ENCODE data around the gene CCNE1.
"Not testable (repeated sequence)": the region's sequence is repeated elsewhere in the genome, so short reads cannot be mapped to it uniquely, and the experiment has no call there.

Gene CCNE1

GRCh38 chr19:29803951-29804350 is 7.8 kb upstream of the CCNE1 start:
- H3K9me3 ChIP-seq (ENCODE audit: control insufficient read depth, insufficient read depth, low read depth, low read length); H3K4me1 ChIP-seq (ENCODE audit: control insufficient read depth, insufficient read depth, low read length); H3K4me3 ChIP-seq (ENCODE audit: low read depth, low read length); H3K36me3 ChIP-seq (ENCODE audit: control insufficient read depth in 2 of 2, insufficient read depth in 1 of 2, low read length in 2 of 2); POLR2A ChIA-PET; H3K27ac ChIP-seq (ENCODE audit: extremely low read depth, low read depth, low read length): not testable (repeated sequence)
- CTCF ChIA-PET = interaction anchor here (0.8 kb wide), 2 partner anchors 11 to 44 kb away, joined by 3 read pairs; no protein-coding TSS in a partner anchor
- TF ChIP-seq KLF1 (tag by site-specific recombination; IDR thresholded peaks at IDR 0.05) = peak; percentile 30; the same call in 1 of the 2 replicates

GRCh38 chr19:29804493-29804892 is 7.3 kb upstream of the CCNE1 start:
- H3K27ac ChIP-seq (ENCODE audit: extremely low read depth, low read depth, low read length) = no peak overlapping the region
- no peaks in the 10 kb centered on the region; the same call in 1 of the 2 replicates for H3K4me1 ChIP-seq (ENCODE audit: control insufficient read depth, insufficient read depth, low read length)
- TF ChIP-seq ZNF311 (tag by site-specific recombination; IDR thresholded peaks at IDR 0.05; ENCODE audit: borderline replicate concordance) (no peak), SCRT2 (tag by site-specific recombination; IDR thresholded peaks at IDR 0.05) (peak; percentile 82), ZNF366 (tag by site-specific recombination; conservative IDR thresholded peaks at IDR 0.05) (no peak), ZNF449 (tag by site-specific recombination; IDR thresholded peaks at IDR 0.05) (no peak), ZNF155 (tag by site-specific recombination; IDR thresholded peaks at IDR 0.05) (no peak)
- H3K4me3 ChIP-seq (ENCODE audit: low read depth, low read length) = no peak overlapping the region
- POLR2A ChIA-PET = no interaction called here
- CTCF ChIA-PET = interaction anchor here (2.4 kb wide), 1 partner anchor 33 kb away, joined by 10 read pairs; no protein-coding TSS in a partner anchor
- H3K36me3 ChIP-seq (ENCODE audit: control insufficient read depth in 2 of 2, insufficient read depth in 1 of 2, low read length in 2 of 2) = no peaks in the 10 kb centered on the region
- no peaks in the 10 kb centered on the region for H3K9me3 ChIP-seq (ENCODE audit: control insufficient read depth, insufficient read depth, low read depth, low read length)

- no peaks in the 10 kb centered on the region; the same call in 1 of the 2 replicates for H3K4me1 ChIP-seq (ENCODE audit: control insufficient read depth, insufficient read depth, low read length)
- CTCF ChIA-PET = interaction anchor here (0.7 to 2.4 kb wide), 6 partner anchors 29 to 75 kb away, joined by 3 to 10 read pairs (median 3); no protein-coding TSS in a partner anchor
- no peaks in the 10 kb centered on the region for H3K9me3 ChIP-seq (ENCODE audit: control insufficient read depth, insufficient read depth, low read depth, low read length)
- H3K36me3 ChIP-seq (ENCODE audit: control insufficient read depth in 2 of 2, insufficient read depth in 1 of 2, low read length in 2 of 2) = no peaks in the 10 kb centered on the region
- no peak overlapping the region for H3K4me3 ChIP-seq (ENCODE audit: low read depth, low read length)
- H3K27ac ChIP-seq (ENCODE audit: extremely low read depth, low read depth, low read length) = no peak overlapping the region
- POLR2A ChIA-PET = interaction anchor here (2.1 kb wide), 1 partner anchor 40 kb away, joined by 18 read pairs; no protein-coding TSS in a partner anchor
- TF ChIP-seq ZNF558 (tag by site-specific recombination; IDR thresholded peaks at IDR 0.05) (no peak), ZNF777 (tag by site-specific recombination; IDR thresholded peaks at IDR 0.05; ENCODE audit: borderline replicate concordance) (no peak), REST (tag by site-specific recombination; IDR thresholded peaks at IDR 0.05) (no peak), GLI4 (tag by site-specific recombination; IDR thresholded peaks at IDR 0.05) (no peak), SCRT2 (tag by site-specific recombination; IDR thresholded peaks at IDR 0.05) (no peak), RBAK (tag by site-specific recombination; IDR thresholded peaks at IDR 0.05) (no peak), ZNF488 (tag by site-specific recombination; IDR thresholded peaks at IDR 0.05) (no peak), BCL6B (tag by site-specific recombination; IDR thresholded peaks at IDR 0.05) (no peak), ZNF830 (tag by site-specific recombination; IDR thresholded peaks at IDR 0.05; ENCODE audit: low read depth) (no peak), WT1 (tag by site-specific recombination; IDR thresholded peaks at IDR 0.05) (no peak), ZNF600 (tag by site-specific recombination; IDR thresholded peaks at IDR 0.05) (peak; percentile 52; the same call in 1 of the 2 replicates), ZNF521 (tag by site-specific recombination; IDR thresholded peaks at IDR 0.05) (no peak), ZNF341 (tag by site-specific recombination; IDR thresholded peaks at IDR 0.05; ENCODE audit: low read depth) (no peak), ZNF585B (tag by site-specific recombination; IDR thresholded peaks at IDR 0.05) (no peak), ZFP37 (tag by site-specific recombination; IDR thresholded peaks at IDR 0.05) (no peak), ZIC2 (tag by site-specific recombination; IDR thresholded peaks at IDR 0.05) (peak; percentile 81), ZNF701 (tag by site-specific recombination; IDR thresholded peaks at IDR 0.05) (0 out of 2 replicates have a peak, but pooled peaks have one; percentile 27)
These were observed 6.5 kb upstream of the CCNE1 start for GRCh38 chr19:29805031-29805965.

Data from HEK293 (cell line).